ENCODE results near the gene SNRNP27. TPM values are rescaled to one million over a fixed set of nuclear protein-coding genes. Genes with fewer than 3 reads are reported as not detected.

SNRNP27 gene
- total RNA-seq, 4 donors from 2014 or later = 109 to 161 (median 130) TPM

GRCh38 chr2:69936906-69937305, 43.1 kb downstream of the SNRNP27 start:
- no peak for TF ChIP-seq POLR2A (IDR thresholded peaks at IDR 0.05)
- TF ChIP-seq CTCF (IDR thresholded peaks at IDR 0.05 in 4 of 5, conservative IDR thresholded peaks at IDR 0.05 in 1 of 5) = no peak
- Histone ChIP-seq H3K27ac (no peak overlapping the region), H3K4me1 (peaks cover 13 to 21% of the 10 kb centered on the region in 2 donors), H3K9me3 (no peaks in the 10 kb centered on the region), H3K27me3 (no peaks in the 10 kb centered on the region), H3K36me3 (peaks cover 0 to 71% of the 10 kb centered on the region in 2 donors), H3K4me3 (no peak overlapping the region)
- DNase-seq (no peak), ATAC-seq (no peak)
- in situ Hi-C loops (cut with MboI; ENCODE audit: low sequenced_read_pairs in 4 of 4) = no loop called here
- intact Hi-C loops (cut with DNase I; ENCODE audit: low total_unique reads) = no loop called here

GRCh38 chr2:69937968-69938367, 44.2 kb downstream of the SNRNP27 start:
- intact Hi-C loops (cut with DNase I; ENCODE audit: low total_unique reads) = no loop called here
- ATAC-seq = no peak
- TF ChIP-seq POLR2A (IDR thresholded peaks at IDR 0.05) = no peak
- no peak for TF ChIP-seq CTCF (IDR thresholded peaks at IDR 0.05 in 4 of 5, conservative IDR thresholded peaks at IDR 0.05 in 1 of 5)

GRCh38 chr2:69939722-69940121, 46.0 kb downstream of the SNRNP27 start:
- in situ Hi-C loops (cut with MboI; ENCODE audit: low sequenced_read_pairs in 4 of 4) (no loop called here), intact Hi-C loops (cut with DNase I; ENCODE audit: low total_unique reads) (no loop called here)
- Histone ChIP-seq H3K9me3 (no peaks in the 10 kb centered on the region), H3K27ac (no peak overlapping the region), H3K4me1 (no peaks in the 10 kb centered on the region), H3K4me3 (no peak overlapping the region), H3K36me3 (peaks cover 2 to 65% of the 10 kb centered on the region in 2 donors), H3K27me3 (no peaks in the 10 kb centered on the region)
- ATAC-seq (no peak), DNase-seq (no peak)
- TF ChIP-seq CTCF (IDR thresholded peaks at IDR 0.05 in 4 of 5, conservative IDR thresholded peaks at IDR 0.05 in 1 of 5) = no peak
- no peak for TF ChIP-seq POLR2A (IDR thresholded peaks at IDR 0.05)

More at GRCh38 chr2:69937968-69938367, 44.2 kb downstream of the SNRNP27 start:
- Histone ChIP-seq H3K27ac (no peak overlapping the region), H3K9me3 (no peaks in the 10 kb centered on the region), H3K4me1 (peaks cover 7 to 14% of the 10 kb centered on the region in 2 donors), H3K4me3 (no peak overlapping the region), H3K36me3 (peaks cover 0 to 71% of the 10 kb centered on the region in 2 donors), H3K27me3 (no peaks in the 10 kb centered on the region)
- no peak for DNase-seq
- in situ Hi-C loops (cut with MboI; ENCODE audit: low sequenced_read_pairs in 4 of 4) = no loop called here

GRCh38 chr2:69940691-69941090, 46.9 kb downstream of the SNRNP27 start:
- Histone ChIP-seq H3K4me3 (no peak overlapping the region), H3K9me3 (no peaks in the 10 kb centered on the region), H3K36me3 (peaks cover 2 to 56% of the 10 kb centered on the region in 2 donors), H3K4me1 (no peaks in the 10 kb centered on the region), H3K27ac (no peak overlapping the region), H3K27me3 (no peaks in the 10 kb centered on the region)
- DNase-seq (no peak), ATAC-seq (no peak)
- in situ Hi-C loops (cut with MboI; ENCODE audit: low sequenced_read_pairs in 4 of 4) (no loop called here), intact Hi-C loops (cut with DNase I; ENCODE audit: low total_unique reads) (no loop called here)
- no peak for TF ChIP-seq POLR2A (IDR thresholded peaks at IDR 0.05)
- TF ChIP-seq CTCF (IDR thresholded peaks at IDR 0.05 in 4 of 5, conservative IDR thresholded peaks at IDR 0.05 in 1 of 5) = no peak

All from gastrocnemius medialis (tissue), 4 donors.